C4-2B (cell line): ENCODE data around the gene IKZF2.
"Not testable (repeated sequence)": the region's sequence is repeated elsewhere in the genome, so short reads cannot be mapped to it uniquely, and the experiment has no call there.

ENCODE experiments used
- H3K27ac ChIP-seq: fragments of 450-650 bp; 2 replicates; pipeline ENCODE4 v1.5.1; 2017
- ZFX ChIP-seq: fragments of 450-650 bp; IDR thresholded peaks from 2 replicates; pipeline ENCODE4 v1.6.1; 2017
- TF ChIP-seq, protein P1 (sequence below): fragments of 450-650 bp; conservative IDR thresholded peaks from 2 replicates; pipeline ENCODE4 v1.5.1; 2017; ENCODE audit warnings: mild to moderate bottlenecking

The IKZF2 gene

DNA sequence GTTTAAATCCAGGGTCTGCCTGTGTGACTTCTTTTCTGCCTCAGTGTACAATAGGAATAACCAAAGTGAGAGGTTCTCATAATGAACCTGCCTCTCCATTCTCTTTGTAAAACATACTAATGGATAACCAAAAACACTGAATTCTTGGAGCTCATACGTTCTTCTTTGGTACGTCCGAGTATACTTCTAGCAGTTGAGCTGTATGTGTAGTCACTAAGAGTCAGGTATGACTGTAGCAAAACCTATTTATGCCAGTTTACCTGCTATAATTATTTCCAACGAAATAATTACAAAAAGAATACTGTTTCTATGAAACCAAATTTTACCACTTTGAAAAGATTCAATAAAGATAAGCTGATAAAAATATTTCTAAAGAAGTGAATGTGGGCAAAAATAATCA is 109.2 kb downstream of the IKZF2 start:
- TF ChIP-seq, protein P1, sequence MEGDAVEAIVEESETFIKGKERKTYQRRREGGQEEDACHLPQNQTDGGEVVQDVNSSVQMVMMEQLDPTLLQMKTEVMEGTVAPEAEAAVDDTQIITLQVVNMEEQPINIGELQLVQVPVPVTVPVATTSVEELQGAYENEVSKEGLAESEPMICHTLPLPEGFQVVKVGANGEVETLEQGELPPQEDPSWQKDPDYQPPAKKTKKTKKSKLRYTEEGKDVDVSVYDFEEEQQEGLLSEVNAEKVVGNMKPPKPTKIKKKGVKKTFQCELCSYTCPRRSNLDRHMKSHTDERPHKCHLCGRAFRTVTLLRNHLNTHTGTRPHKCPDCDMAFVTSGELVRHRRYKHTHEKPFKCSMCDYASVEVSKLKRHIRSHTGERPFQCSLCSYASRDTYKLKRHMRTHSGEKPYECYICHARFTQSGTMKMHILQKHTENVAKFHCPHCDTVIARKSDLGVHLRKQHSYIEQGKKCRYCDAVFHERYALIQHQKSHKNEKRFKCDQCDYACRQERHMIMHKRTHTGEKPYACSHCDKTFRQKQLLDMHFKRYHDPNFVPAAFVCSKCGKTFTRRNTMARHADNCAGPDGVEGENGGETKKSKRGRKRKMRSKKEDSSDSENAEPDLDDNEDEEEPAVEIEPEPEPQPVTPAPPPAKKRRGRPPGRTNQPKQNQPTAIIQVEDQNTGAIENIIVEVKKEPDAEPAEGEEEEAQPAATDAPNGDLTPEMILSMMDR = no peak
- no peak for TF ChIP-seq ZFX
- H3K27ac ChIP-seq = no peak overlapping the region

DNA sequence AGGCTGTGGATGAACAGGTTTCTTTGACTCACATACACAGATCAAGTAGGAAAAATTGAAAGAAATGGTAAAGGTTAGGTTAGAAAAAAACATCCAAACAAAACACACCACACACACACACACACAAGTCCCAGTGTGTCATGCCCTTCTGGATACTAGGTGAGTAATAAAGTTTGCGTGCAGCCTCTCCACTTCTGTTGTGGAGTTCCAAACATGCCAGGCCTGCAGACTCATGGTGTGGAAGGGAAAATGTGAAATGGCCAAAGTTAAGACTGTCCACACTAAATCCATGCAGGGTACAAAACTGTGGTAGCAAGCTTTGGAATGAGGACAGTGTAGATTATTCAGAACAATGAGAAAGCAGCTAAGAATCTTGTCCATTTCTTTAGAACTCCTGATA is 114.6 kb downstream of the IKZF2 start:
- no peak for TF ChIP-seq ZFX
- TF ChIP-seq, protein P1 = no peak
- no peak overlapping the region for H3K27ac ChIP-seq

DNA sequence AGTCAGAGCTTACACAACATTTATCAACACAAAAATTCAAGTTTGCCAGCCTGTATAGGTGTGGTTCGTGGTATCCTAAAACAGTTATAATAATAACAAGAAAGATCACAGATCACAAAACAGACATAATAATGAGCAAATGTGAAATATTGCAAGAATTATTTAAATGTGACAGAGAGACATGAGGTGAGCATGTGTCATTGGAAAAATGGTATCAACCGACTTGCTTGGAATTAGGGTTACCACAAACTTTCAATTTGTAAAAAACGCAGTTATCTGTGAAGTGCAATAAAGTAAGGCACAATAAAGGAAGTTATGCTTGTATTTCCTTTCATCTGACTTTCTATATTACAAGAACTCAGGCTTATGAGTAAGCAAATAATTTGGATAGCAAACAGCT is 116.8 kb downstream of the IKZF2 start:
- no peak overlapping the region for H3K27ac ChIP-seq
- TF ChIP-seq ZFX = no peak
- TF ChIP-seq, protein P1 = no peak

DNA sequence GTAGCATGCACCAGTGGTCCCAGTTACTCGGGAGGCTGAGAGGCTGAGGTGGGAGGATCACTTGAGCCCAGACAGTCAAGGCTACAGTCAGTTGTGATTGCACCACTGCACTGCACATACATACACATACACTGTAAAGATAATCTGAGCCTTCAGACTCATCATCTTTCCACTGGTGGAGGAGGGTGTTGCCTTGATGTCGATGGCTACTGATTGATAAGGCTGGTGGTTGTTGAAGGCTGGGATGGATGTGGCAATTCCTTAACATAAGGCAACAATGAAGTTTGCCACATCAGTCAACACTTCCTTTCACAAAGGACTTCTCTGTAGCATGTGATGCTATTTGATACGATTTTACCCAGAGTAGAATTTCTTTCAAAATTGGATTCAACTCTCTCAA is 118.8 kb downstream of the IKZF2 start:
- TF ChIP-seq, protein P1 = no peak
- TF ChIP-seq ZFX = no peak
- no peak overlapping the region for H3K27ac ChIP-seq

- TF ChIP-seq ZFX = no peak
- TF ChIP-seq, protein P1 = no peak
- no peak overlapping the region for H3K27ac ChIP-seq
These were observed 128.4 kb downstream of the IKZF2 start for GRCh38 chr2:213022987-213023386.

DNA sequence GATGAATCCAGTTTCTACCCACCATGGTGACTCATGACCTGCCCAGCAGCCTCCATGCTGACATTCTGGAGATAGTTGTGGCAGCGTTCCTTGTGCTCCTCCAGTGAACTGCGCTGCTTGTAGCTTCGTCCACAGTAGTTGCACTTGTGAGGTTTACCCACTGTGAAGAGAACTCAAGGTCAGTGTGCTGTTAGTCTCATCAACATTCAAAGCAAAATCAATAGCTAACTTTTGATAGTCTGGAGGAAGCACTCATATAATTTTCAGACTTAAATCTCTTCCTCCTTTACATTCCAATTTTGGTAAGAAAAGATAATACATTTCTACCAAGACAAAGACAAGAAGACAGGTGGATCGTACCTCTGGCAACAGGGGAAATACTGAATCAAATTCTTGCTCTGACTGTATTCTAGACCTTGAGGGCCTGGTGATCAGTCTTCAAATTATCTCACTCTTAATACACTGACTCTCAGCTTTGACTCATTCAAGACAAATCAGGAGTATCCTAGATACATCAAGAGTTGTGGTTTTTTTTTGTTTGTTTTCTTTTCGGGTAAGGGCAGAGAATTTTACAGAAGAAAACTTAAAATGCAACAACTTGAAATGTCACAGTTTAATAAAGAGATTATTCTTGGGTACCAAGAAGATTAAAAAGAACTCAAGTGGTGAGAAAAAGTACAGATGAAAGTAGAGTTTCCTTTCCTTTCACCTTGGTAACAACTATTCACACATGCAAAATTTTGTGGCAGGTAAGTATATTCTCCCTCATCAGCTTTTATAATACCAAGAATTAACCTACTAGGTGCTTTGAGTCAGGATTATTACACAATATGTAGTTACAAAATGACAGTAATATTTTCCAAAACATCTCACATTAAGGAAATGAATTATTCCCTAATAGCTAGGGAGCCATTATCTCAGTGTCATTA is 129.2 kb downstream of the IKZF2 start:
- TF ChIP-seq ZFX = no peak
- TF ChIP-seq, protein P1 = no peak
- H3K27ac ChIP-seq = no peak overlapping the region

GRCh38 chr2:213020913-213021312 is 130.5 kb downstream of the IKZF2 start:
- not testable (repeated sequence) for H3K27ac ChIP-seq

DNA sequence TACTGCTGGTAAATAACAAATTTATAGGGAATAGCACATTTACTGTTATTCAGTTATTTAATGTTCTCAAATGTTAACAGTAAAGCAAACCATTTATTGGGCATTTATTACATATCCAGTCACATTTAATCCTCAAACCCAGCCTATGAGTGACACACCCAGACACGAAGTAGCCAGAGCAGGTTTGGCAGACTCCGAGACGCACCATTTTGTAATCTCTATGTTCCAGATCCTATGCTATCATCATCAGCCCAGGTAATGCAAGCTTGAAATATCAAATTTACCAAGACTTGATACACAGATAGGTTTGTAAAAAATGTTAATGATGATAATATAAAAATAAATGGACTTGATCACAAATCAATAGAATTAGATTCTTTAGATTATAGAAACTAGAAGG is 131.1 kb downstream of the IKZF2 start:
- H3K27ac ChIP-seq = no peak overlapping the region
- TF ChIP-seq ZFX = no peak
- TF ChIP-seq, protein P1 = no peak
